Mesothelial cell of epicardium (in vitro differentiated cells): ENCODE results near the gene IQSEC2. TPM values are rescaled to one million over a fixed set of nuclear protein-coding genes. Genes with fewer than 3 reads are reported as not detected.

ENCODE experiments used
- DNase-seq, 2 experiments: peaks; one replicate each; pipeline ENCODE4 v3.0.0; 2021; ENCODE audit warnings: low spot score in 2 of 2; ENCODE audit not compliant: unreplicated experiment in 2 of 2
- H3K27ac Mint-ChIP-seq: 2 replicates; pipeline ENCODE4 v1.8.0; 2021; ENCODE audit warnings: mixed read lengths
- H3K27me3 Mint-ChIP-seq: 2 replicates; pipeline ENCODE4 v1.8.0; 2021; ENCODE audit warnings: low read depth, mixed read lengths
- H3K36me3 Mint-ChIP-seq: 2 replicates; pipeline ENCODE4 v1.8.0; 2021; ENCODE audit warnings: mixed read lengths
- H3K4me1 Mint-ChIP-seq: 2 replicates; pipeline ENCODE4 v1.8.0; 2021; ENCODE audit warnings: mixed read lengths
- H3K4me3 Mint-ChIP-seq: 2 replicates; pipeline ENCODE4 v1.8.0; 2021; ENCODE audit warnings: mild to moderate bottlenecking, moderate library complexity, mixed read lengths
- H3K9me3 Mint-ChIP-seq: 2 replicates; pipeline ENCODE4 v1.8.0; 2021; ENCODE audit warnings: mixed read lengths
- CTCF ChIP-seq: fragments of 200-600 bp; sonication (generic); IDR thresholded peaks from one replicate; pipeline ENCODE4 v1.5.0; 2021; ENCODE audit warnings: antibody characterized with exemption; ENCODE audit not compliant: unreplicated experiment
- total RNA-seq: library from RNA; stranded (reverse); gene quantifications from 3 replicates; pipeline ENCODE4 v1.2.1, GENCODE V29; 2021

The IQSEC2 gene
- total RNA-seq, 1 donor from 2014 or later: 23.0 TPM

- no peak overlapping the region for H3K27ac Mint-ChIP-seq
These were observed 1.7 kb upstream of the IQSEC2 start for GRCh38 chrX:53283099-53283498.

GRCh38 chrX:53281963-53282695 is 745 bp upstream of the IQSEC2 start:
- DNase-seq: no peak
- H3K27me3 Mint-ChIP-seq: no peaks in the 10 kb centered on the region
- no peaks in the 10 kb centered on the region for H3K36me3 Mint-ChIP-seq
- H3K4me1 Mint-ChIP-seq: peaks cover 28% of the 10 kb centered on the region
- peak overlapping the region; percentile 21 for H3K4me3 Mint-ChIP-seq
- peak overlapping the region; percentile 87 for H3K27ac Mint-ChIP-seq
- H3K9me3 Mint-ChIP-seq: peaks cover 5% of the 10 kb centered on the region
- TF ChIP-seq CTCF: no peak

More at GRCh38 chrX:53283099-53283498, 1.7 kb upstream of the IQSEC2 start:
- no peaks in the 10 kb centered on the region for H3K27me3 Mint-ChIP-seq
- DNase-seq: no peak
- no peak for TF ChIP-seq CTCF
- H3K9me3 Mint-ChIP-seq: peaks cover 5% of the 10 kb centered on the region
- peaks cover 30% of the 10 kb centered on the region for H3K4me1 Mint-ChIP-seq
- H3K36me3 Mint-ChIP-seq: no peaks in the 10 kb centered on the region
- H3K4me3 Mint-ChIP-seq: no peak overlapping the region

GRCh38 chrX:53280331-53281320 is 758 bp downstream of the IQSEC2 start:
- peak overlapping the region; percentile 39 for H3K4me3 Mint-ChIP-seq
- no peaks in the 10 kb centered on the region for H3K27me3 Mint-ChIP-seq
- peaks cover 2% of the 10 kb centered on the region for H3K36me3 Mint-ChIP-seq
- H3K4me1 Mint-ChIP-seq: peaks cover 28% of the 10 kb centered on the region
- peak overlapping the region; percentile 48 for H3K27ac Mint-ChIP-seq
- no peak for DNase-seq
- TF ChIP-seq CTCF: no peak
- peaks cover 7% of the 10 kb centered on the region for H3K9me3 Mint-ChIP-seq

GRCh38 chrX:53279296-53280237 is 1.8 kb downstream of the IQSEC2 start:
- peaks cover 6% of the 10 kb centered on the region for H3K9me3 Mint-ChIP-seq
- no peaks in the 10 kb centered on the region for H3K27me3 Mint-ChIP-seq
- peak overlapping the region; percentile 39 for H3K4me3 Mint-ChIP-seq
- TF ChIP-seq CTCF: no peak
- no peak for DNase-seq
- peaks cover 2% of the 10 kb centered on the region for H3K36me3 Mint-ChIP-seq
- no peak overlapping the region for H3K27ac Mint-ChIP-seq
- peaks cover 21% of the 10 kb centered on the region for H3K4me1 Mint-ChIP-seq

- Mint-ChIP-seq H3K36me3 (peaks cover 2% of the 10 kb centered on the region), H3K4me1 (no peaks in the 10 kb centered on the region), H3K27me3 (no peaks in the 10 kb centered on the region), H3K9me3 (peaks cover 7% of the 10 kb centered on the region), H3K27ac (no peak overlapping the region), H3K4me3 (no peak overlapping the region)
- no peak for DNase-seq
- no peak for TF ChIP-seq CTCF
These were observed 8.5 kb downstream of the IQSEC2 start for GRCh38 chrX:53272808-53273337.
